Liver (tissue), 9 donors: ENCODE data around the gene TRPT1. TPM values are rescaled to one million over a fixed set of nuclear protein-coding genes. Genes with fewer than 3 reads are reported as not detected.

ENCODE experiments used
- DNase-seq: peaks from one replicate; pipeline ENCODE4 v3.0.0-alpha.2; 2017; ENCODE audit warnings: low spot score
- H3K27ac ChIP-seq, 2 donors: one replicate each; pipeline ENCODE4 v1.7.0; 2013; ENCODE audit warnings: inconsistent platforms in 2 of 2, low read length in 2 of 2, control low read depth in 1 of 2, low read depth in 1 of 2, mild to moderate bottlenecking in 1 of 2
- H3K27me3 ChIP-seq, 4 donors: one replicate each; pipeline versions ENCODE4 v1.6.1 to v1.7.0; 2013; ENCODE audit warnings: low read length in 3 of 4, inconsistent platforms in 1 of 4, mild to moderate bottlenecking in 1 of 4, moderate library complexity in 1 of 4; ENCODE audit not compliant: control insufficient read depth in 4 of 4, insufficient read depth in 4 of 4
- H3K36me3 ChIP-seq, 4 donors: one replicate each; pipeline versions ENCODE4 v1.6.1 to v1.7.0; 2013; ENCODE audit warnings: low read length in 3 of 4, mild to moderate bottlenecking in 3 of 4, low read depth in 1 of 4, moderate library complexity in 1 of 4; ENCODE audit not compliant: control insufficient read depth in 4 of 4, insufficient read depth in 3 of 4
- H3K4me1 ChIP-seq, 4 donors: one replicate each; pipeline versions ENCODE4 v1.6.1 to v1.7.0; 2013; ENCODE audit warnings: low read length in 3 of 4, mild to moderate bottlenecking in 3 of 4, moderate library complexity in 1 of 4; ENCODE audit not compliant: control insufficient read depth in 4 of 4, insufficient read depth in 4 of 4
- H3K4me3 ChIP-seq, 3 donors: one replicate each; pipeline versions ENCODE4 v1.6.1 to v1.7.0; 2013; ENCODE audit warnings: low read length in 3 of 3, control low read depth in 1 of 3, low read depth in 1 of 3, mild to moderate bottlenecking in 1 of 3
- H3K9ac ChIP-seq, 2 donors: one replicate each; pipeline ENCODE4 v1.7.0; 2013; ENCODE audit warnings: low read length in 2 of 2, mild to moderate bottlenecking in 2 of 2, moderate library complexity in 2 of 2, control low read depth in 1 of 2, low read depth in 1 of 2
- H3K9me3 ChIP-seq, 4 donors: one replicate each; pipeline versions ENCODE4 v1.6.1 to v1.7.0; 2013; ENCODE audit warnings: low read length in 3 of 4; ENCODE audit not compliant: control insufficient read depth in 4 of 4
- EGR1 ChIP-seq, 2 donors: IDR thresholded peaks; 2 replicates each; pipeline ENCODE4 v1.6.1; 2016 to 2018; ENCODE audit warnings: antibody characterized with exemption in 2 of 2, low read depth in 2 of 2
- GABPA ChIP-seq, 2 donors: IDR thresholded peaks in 1 of 2; conservative IDR thresholded peaks in 1 of 2; 2 replicates each; pipeline ENCODE4 v1.6.1; 2016; ENCODE audit warnings: antibody characterized with exemption in 2 of 2, mild to moderate bottlenecking in 1 of 2, moderate library complexity in 1 of 2
- JUND ChIP-seq, 2 donors: IDR thresholded peaks; 2 replicates each; pipeline ENCODE4 v1.6.1; 2016; ENCODE audit warnings: antibody characterized with exemption in 2 of 2
- NR2F2 ChIP-seq: IDR thresholded peaks from 2 replicates; pipeline ENCODE4 v1.6.1; 2016; ENCODE audit warnings: antibody characterized with exemption
- RXRA ChIP-seq, 2 donors: IDR thresholded peaks; 2 replicates each; pipeline ENCODE4 v1.6.1; 2017 to 2018; ENCODE audit warnings: antibody characterized with exemption in 2 of 2, mild to moderate bottlenecking in 1 of 2
- SP1 ChIP-seq: IDR thresholded peaks from 2 replicates; pipeline ENCODE4 v1.6.1; 2018; ENCODE audit warnings: antibody characterized with exemption, mild to moderate bottlenecking
- WGBS: extraction: QIAGEN DNeasy Blood & Tissue Kit; methylation state at CpG from one replicate; pipeline ENCODE4 v1.1.7; 2013; 5-methylcytosine and 5-hydroxymethylcytosine counted together
- polyA plus RNA-seq, 2 donors: library from polyadenylated mRNA; stranded (reverse) in 1 of 2; unstranded in 1 of 2; fragments of 200-250 nt in 1 of 2; fragments of >200 nt in 1 of 2; fragmentation: Nextera tagmentation in 1 of 2; extraction: Ambion mirVana in 1 of 2; gene quantifications; one replicate each; pipeline versions ENCODE4 v1.2.1 to v1.2.3, GENCODE V29; 2013 to 2015
- total RNA-seq, 2 donors: library from RNA; depleted of rRNA; stranded (reverse); fragments of >200 nt; gene quantifications; one replicate each; pipeline ENCODE4 v1.2.3, GENCODE V29; 2014
- TF ChIP-seq, protein P1 (sequence below): IDR thresholded peaks from 2 replicates; pipeline ENCODE4 v1.6.1; 2016; ENCODE audit warnings: antibody characterized with exemption, mild to moderate bottlenecking
- donor health status: healthy.
- donor health status: healthy.
- donor health status: healthy.
- donor health status: healthy.
- donor health status: healthy.

The TRPT1 gene
- total and polyA plus RNA-seq, 4 donors, result 14.0 to 37.8 (median 20.8) TPM

DNA sequence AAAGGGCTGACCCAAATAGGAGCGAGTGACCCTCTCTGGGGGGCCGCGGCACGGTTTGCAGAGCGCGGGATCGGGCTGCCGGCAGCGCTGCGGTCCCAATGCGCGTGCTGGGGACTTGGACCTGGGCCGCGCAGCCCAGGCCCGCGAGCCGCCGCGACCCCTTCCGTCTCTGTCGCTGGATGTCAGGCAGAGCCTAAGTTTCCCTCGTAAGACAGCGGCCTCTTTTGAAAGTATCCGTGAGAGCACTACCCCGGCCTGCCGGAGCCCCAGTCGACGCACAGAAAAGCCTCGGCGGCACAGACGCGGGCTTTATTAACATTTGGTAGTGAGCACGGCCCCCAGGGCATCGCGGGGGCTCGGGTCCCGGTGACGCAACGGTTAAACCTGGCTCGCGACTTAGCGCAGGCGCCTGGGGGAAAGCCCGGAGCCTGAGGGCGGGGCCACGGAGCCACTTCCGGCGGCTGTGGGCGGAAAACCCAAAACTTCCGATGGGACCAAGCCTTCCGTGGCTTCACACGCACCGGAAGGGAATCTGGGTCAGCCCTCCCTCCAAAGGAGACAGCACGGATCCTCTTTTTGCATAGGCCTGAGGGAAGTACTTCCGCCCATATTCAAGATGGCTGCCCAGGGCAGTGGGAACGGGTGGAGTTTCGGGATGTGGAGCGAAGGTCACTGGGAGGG is 43.7 kb upstream of the TRPT1 start (continued):
- peak; percentile 98 for TF ChIP-seq SP1
- TF ChIP-seq, protein P1, sequence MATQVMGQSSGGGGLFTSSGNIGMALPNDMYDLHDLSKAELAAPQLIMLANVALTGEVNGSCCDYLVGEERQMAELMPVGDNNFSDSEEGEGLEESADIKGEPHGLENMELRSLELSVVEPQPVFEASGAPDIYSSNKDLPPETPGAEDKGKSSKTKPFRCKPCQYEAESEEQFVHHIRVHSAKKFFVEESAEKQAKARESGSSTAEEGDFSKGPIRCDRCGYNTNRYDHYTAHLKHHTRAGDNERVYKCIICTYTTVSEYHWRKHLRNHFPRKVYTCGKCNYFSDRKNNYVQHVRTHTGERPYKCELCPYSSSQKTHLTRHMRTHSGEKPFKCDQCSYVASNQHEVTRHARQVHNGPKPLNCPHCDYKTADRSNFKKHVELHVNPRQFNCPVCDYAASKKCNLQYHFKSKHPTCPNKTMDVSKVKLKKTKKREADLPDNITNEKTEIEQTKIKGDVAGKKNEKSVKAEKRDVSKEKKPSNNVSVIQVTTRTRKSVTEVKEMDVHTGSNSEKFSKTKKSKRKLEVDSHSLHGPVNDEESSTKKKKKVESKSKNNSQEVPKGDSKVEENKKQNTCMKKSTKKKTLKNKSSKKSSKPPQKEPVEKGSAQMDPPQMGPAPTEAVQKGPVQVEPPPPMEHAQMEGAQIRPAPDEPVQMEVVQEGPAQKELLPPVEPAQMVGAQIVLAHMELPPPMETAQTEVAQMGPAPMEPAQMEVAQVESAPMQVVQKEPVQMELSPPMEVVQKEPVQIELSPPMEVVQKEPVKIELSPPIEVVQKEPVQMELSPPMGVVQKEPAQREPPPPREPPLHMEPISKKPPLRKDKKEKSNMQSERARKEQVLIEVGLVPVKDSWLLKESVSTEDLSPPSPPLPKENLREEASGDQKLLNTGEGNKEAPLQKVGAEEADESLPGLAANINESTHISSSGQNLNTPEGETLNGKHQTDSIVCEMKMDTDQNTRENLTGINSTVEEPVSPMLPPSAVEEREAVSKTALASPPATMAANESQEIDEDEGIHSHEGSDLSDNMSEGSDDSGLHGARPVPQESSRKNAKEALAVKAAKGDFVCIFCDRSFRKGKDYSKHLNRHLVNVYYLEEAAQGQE, result peak; percentile 87

DNA sequence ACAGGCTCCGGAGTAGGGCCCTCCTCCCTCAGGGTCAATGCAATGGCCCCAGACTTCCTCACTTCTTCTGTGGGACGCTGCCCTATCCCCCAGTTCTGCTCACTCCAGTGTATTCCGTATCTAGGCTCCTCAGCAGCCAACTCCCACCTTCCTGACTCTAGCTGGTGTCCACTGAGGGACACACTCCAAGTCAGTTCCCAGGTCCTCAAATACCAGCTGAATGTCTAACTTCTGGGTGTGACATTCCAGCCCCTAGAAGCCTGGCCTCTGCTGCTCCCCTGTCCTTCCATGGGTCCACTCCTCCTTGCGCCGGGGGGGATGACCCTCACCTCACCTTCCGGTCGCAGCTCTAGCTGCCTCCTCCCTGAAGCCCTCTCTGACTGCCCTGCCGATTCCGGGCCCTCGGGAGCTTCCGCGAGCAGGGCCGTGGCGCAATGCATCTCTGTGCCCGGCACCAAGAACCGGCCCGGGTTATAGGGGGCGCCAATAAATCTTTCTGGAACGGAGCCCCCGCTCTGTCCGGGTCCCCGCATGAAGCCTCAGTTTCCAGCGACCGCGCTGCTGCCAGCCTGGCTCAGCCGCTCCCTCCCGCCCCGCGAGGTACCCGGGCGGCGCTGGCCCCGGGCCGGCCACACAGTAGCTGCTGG is 43.0 kb upstream of the TRPT1 start:
- Histone ChIP-seq H3K27me3 (no peaks in the 10 kb centered on the region), H3K9me3 (no peaks in the 10 kb centered on the region), H3K4me3 (peak overlapping the region; percentile 69 to 83 (median 78)), H3K9ac (peak overlapping the region; percentile 66 to 77), H3K36me3 (peaks cover 0 to 7% (median 2%) of the 10 kb centered on the region in 4 donors), H3K4me1 (peaks cover 11 to 40% (median 27%) of the 10 kb centered on the region in 4 donors), H3K27ac (peak overlapping the region; percentile 98)
- no peak for DNase-seq
- TF ChIP-seq RXRA (IDR thresholded peaks at IDR 0.05), result peak; percentile 13 to 60
- peak; percentile 82 for TF ChIP-seq NR2F2
- no peak for TF ChIP-seq SP1
- no peak for TF ChIP-seq JUND (IDR thresholded peaks at IDR 0.05)
- peak in 1 of 2 donors; percentile 8 for TF ChIP-seq GABPA (IDR thresholded peaks at IDR 0.05 in 1 of 2, conservative IDR thresholded peaks at IDR 0.05 in 1 of 2)
- 2% methylated on average over 34 of the region's 34 CpGs for WGBS

DNA sequence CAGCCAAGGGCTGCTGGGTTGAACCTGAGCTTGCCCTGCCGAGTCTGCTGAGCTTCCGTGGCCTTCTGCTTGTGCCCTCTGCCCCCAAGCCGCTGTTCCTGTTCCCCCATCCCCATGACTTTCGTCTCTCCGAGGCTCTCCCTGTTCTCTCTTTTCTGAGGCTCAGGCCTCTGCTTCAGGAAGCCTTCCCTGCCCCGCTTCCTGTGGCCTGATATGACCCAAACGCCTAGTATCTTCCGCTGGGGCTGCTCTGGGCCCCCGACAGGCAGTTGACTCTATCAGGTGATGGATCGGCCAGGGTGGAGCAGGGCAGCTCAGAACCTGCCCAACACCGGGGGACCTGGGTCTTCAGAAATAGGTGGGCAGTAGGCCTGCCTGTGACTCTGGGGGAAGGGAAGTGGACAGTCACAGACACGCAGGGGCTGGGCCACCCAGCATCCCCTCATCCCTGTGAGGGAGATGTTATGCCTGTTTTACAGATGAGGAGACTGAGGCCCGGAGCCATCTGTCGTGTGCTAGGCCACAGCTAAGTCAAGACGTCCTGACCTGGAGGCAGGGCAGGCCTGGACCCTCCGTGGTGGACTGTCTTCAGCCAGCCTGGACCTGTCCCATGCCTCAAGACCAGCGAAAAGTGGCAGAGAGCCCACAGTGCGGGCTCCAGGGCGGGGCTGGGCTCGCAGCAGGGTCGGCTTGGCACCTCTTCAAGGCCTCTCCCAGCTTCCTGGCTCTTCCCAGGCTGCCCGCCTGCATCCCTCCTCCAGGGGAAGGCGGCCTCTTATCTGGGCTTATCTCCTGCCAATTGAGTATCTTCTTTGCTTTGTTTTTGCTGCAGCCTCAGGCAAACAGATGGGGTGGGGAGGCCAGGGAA is 42.3 kb upstream of the TRPT1 start:
- Histone ChIP-seq H3K27ac (peak overlapping the region; percentile 98), H3K9ac (peak overlapping the region in 1 of 2 donors; percentile 77), H3K4me3 (peak overlapping the region in 1 of 3 donors; percentile 69), H3K27me3 (no peaks in the 10 kb centered on the region), H3K4me1 (peaks cover 9 to 33% (median 27%) of the 10 kb centered on the region in 4 donors), H3K36me3 (peaks cover 0 to 9% (median 2%) of the 10 kb centered on the region in 4 donors), H3K9me3 (no peaks in the 10 kb centered on the region)
- DNase-seq, result no peak
- 49% methylated on average over 23 of the region's 23 CpGs for WGBS
- TF ChIP-seq SP1, result peak; percentile 17
- peak in 1 of 2 donors; percentile 26 for TF ChIP-seq RXRA (IDR thresholded peaks at IDR 0.05)
- no peak for TF ChIP-seq EGR1 (IDR thresholded peaks at IDR 0.05; ENCODE audit: low read depth in 2 of 2)
- peak; percentile 27 for TF ChIP-seq NR2F2
